ENCODE results near the gene PGM2.

DNA sequence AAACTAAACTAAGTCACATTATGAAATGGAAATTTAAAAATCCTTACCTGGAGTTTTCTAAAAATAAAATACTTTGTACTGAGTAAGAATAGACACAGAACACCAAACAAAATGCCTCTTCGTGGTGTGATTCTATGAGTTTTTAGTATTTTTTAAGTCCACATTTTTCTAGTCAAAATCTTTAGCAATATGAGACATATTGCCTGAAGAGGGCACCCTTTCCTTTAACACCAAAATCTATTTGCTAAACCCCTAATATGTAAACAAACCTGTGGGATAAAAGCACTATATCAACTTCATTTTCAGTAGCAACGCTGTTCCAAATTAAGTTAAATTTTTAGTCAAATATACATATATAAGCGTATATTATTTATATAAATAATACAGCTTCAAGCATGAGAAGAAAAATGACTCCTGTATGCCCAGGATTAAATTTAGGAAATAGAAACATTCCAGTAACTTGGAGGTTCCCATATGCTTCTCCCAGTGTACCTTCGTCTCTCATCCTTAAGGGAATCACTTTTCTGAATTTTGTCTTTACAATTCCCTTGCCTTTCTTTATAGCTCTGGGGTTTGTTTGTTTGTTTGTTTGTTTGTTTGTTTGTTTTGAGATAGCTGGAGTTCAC is 23.0 kb upstream of the PGM2 start:
- no peak for TF ChIP-seq EZH2 (IDR thresholded peaks at IDR 0.05; ENCODE audit: low read length, unreplicated experiment)
- TF ChIP-seq, protein P1, sequence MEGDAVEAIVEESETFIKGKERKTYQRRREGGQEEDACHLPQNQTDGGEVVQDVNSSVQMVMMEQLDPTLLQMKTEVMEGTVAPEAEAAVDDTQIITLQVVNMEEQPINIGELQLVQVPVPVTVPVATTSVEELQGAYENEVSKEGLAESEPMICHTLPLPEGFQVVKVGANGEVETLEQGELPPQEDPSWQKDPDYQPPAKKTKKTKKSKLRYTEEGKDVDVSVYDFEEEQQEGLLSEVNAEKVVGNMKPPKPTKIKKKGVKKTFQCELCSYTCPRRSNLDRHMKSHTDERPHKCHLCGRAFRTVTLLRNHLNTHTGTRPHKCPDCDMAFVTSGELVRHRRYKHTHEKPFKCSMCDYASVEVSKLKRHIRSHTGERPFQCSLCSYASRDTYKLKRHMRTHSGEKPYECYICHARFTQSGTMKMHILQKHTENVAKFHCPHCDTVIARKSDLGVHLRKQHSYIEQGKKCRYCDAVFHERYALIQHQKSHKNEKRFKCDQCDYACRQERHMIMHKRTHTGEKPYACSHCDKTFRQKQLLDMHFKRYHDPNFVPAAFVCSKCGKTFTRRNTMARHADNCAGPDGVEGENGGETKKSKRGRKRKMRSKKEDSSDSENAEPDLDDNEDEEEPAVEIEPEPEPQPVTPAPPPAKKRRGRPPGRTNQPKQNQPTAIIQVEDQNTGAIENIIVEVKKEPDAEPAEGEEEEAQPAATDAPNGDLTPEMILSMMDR (conservative IDR thresholded peaks at IDR 0.05; ENCODE audit: low read depth, low read length), result peak; percentile 61; the same call in 1 of the 2 replicates
- TF ChIP-seq EZH2phosphoT487 (IDR thresholded peaks at IDR 0.05; ENCODE audit: borderline replicate concordance, low read length), result no peak
